ENCODE results near the gene COMMD6.

The COMMD6 gene

GRCh38 chr13:75533861-75534260 lies 3.8 kb downstream of the COMMD6 start:
- Histone ChIP-seq H3K9me2 (replicated peaks; ENCODE audit: insufficient read depth, low read length) (no peaks in the 10 kb centered on the region), H3K9ac (ENCODE audit: low read length) (no peak overlapping the region), H4K20me1 (ENCODE audit: insufficient read depth, low read length) (no peaks in the 10 kb centered on the region), H2AFZ (ENCODE audit: low read length) (no peak overlapping the region), H3K27me3 (replicated peaks; ENCODE audit: insufficient read depth, low read length) (no peaks in the 10 kb centered on the region), H3F3A (ENCODE audit: insufficient read depth, low read length) (no peaks in the 10 kb centered on the region), H3K79me2 (ENCODE audit: low read length) (peaks cover 15% of the 10 kb centered on the region), H3K27ac (ENCODE audit: low read length) (no peak overlapping the region), H3K4me1 (ENCODE audit: low read length) (0 out of 2 replicates have a peak, but pooled peaks cover 11% of the 10 kb centered on the region), H3K4me3 (ENCODE audit: low read length) (no peak overlapping the region), H3K9me3 (replicated peaks; ENCODE audit: insufficient read depth, low read length) (no peaks in the 10 kb centered on the region), H3K36me3 (replicated peaks; ENCODE audit: insufficient read depth, low read length) (no peaks in the 10 kb centered on the region), H3K4me2 (ENCODE audit: low read depth, low read length) (no peak overlapping the region)
- TF ChIP-seq CTCF (IDR thresholded peaks at IDR 0.05; ENCODE audit: low read length) (no peak), EZH2phosphoT487 (IDR thresholded peaks at IDR 0.05; ENCODE audit: low read length) (no peak), EZH2 (optimal IDR thresholded peaks at IDR 0.05; ENCODE audit: low read depth, low read length) (no peak)
- no peak for DNase-seq

- Histone ChIP-seq H3K27ac (ENCODE audit: low read length) (no peak overlapping the region), H3K4me1 (ENCODE audit: low read length) (no peaks in the 10 kb centered on the region), H3K9me2 (replicated peaks; ENCODE audit: insufficient read depth, low read length) (no peaks in the 10 kb centered on the region), H3K4me3 (ENCODE audit: low read length) (no peak overlapping the region), H3K9ac (ENCODE audit: low read length) (no peak overlapping the region), H3K36me3 (replicated peaks; ENCODE audit: insufficient read depth, low read length) (no peaks in the 10 kb centered on the region), H3K27me3 (replicated peaks; ENCODE audit: insufficient read depth, low read length) (no peaks in the 10 kb centered on the region), H3F3A (ENCODE audit: insufficient read depth, low read length) (no peaks in the 10 kb centered on the region), H4K20me1 (ENCODE audit: insufficient read depth, low read length) (no peaks in the 10 kb centered on the region), H3K79me2 (ENCODE audit: low read length) (no peaks in the 10 kb centered on the region), H3K4me2 (ENCODE audit: low read depth, low read length) (no peak overlapping the region), H3K9me3 (replicated peaks; ENCODE audit: insufficient read depth, low read length) (no peaks in the 10 kb centered on the region), H2AFZ (ENCODE audit: low read length) (no peak overlapping the region)
- no peak for TF ChIP-seq EZH2phosphoT487 (IDR thresholded peaks at IDR 0.05; ENCODE audit: low read length)
- DNase-seq, result no peak
Observed at GRCh38 chr13:75530549-75530961, 7.1 kb downstream of the COMMD6 start.

GRCh38 chr13:75521956-75522355 lies 15.7 kb downstream of the COMMD6 start:
- H3K27ac ChIP-seq (ENCODE audit: low read length), result no peak overlapping the region
- H3K9me3 ChIP-seq (replicated peaks; ENCODE audit: insufficient read depth, low read length), result no peaks in the 10 kb centered on the region
- no peak overlapping the region for H2AFZ ChIP-seq (ENCODE audit: low read length)
- H3K4me2 ChIP-seq (ENCODE audit: low read depth, low read length), result no peak overlapping the region
- no peak overlapping the region for H3K9ac ChIP-seq (ENCODE audit: low read length)
- no peaks in the 10 kb centered on the region for H3K27me3 ChIP-seq (replicated peaks; ENCODE audit: insufficient read depth, low read length)
- H4K20me1 ChIP-seq (ENCODE audit: insufficient read depth, low read length), result no peaks in the 10 kb centered on the region
- TF ChIP-seq EZH2phosphoT487 (IDR thresholded peaks at IDR 0.05; ENCODE audit: low read length) (no peak), EZH2 (optimal IDR thresholded peaks at IDR 0.05; ENCODE audit: low read depth, low read length) (no peak), CTCF (IDR thresholded peaks at IDR 0.05; ENCODE audit: low read length) (no peak)
- no peaks in the 10 kb centered on the region for H3K79me2 ChIP-seq (ENCODE audit: low read length)
- H3F3A ChIP-seq (ENCODE audit: insufficient read depth, low read length), result no peaks in the 10 kb centered on the region
- H3K9me2 ChIP-seq (replicated peaks; ENCODE audit: insufficient read depth, low read length), result no peaks in the 10 kb centered on the region
- H3K4me1 ChIP-seq (ENCODE audit: low read length), result no peaks in the 10 kb centered on the region
- no peak overlapping the region for H3K4me3 ChIP-seq (ENCODE audit: low read length)
- H3K36me3 ChIP-seq (replicated peaks; ENCODE audit: insufficient read depth, low read length), result no peaks in the 10 kb centered on the region
- no peak for DNase-seq

- Histone ChIP-seq H3K9me2 (replicated peaks; ENCODE audit: insufficient read depth, low read length) (no peaks in the 10 kb centered on the region), H3K79me2 (ENCODE audit: low read length) (no peaks in the 10 kb centered on the region), H3K27me3 (replicated peaks; ENCODE audit: insufficient read depth, low read length) (no peaks in the 10 kb centered on the region; the same call in 1 of the 2 replicates), H4K20me1 (ENCODE audit: insufficient read depth, low read length) (no peaks in the 10 kb centered on the region), H3K9me3 (replicated peaks; ENCODE audit: insufficient read depth, low read length) (no peaks in the 10 kb centered on the region), H3F3A (ENCODE audit: insufficient read depth, low read length) (no peaks in the 10 kb centered on the region), H2AFZ (ENCODE audit: low read length) (no peak overlapping the region), H3K4me3 (ENCODE audit: low read length) (no peak overlapping the region), H3K9ac (ENCODE audit: low read length) (no peak overlapping the region), H3K4me2 (ENCODE audit: low read depth, low read length) (no peak overlapping the region), H3K27ac (ENCODE audit: low read length) (no peak overlapping the region), H3K36me3 (replicated peaks; ENCODE audit: insufficient read depth, low read length) (no peaks in the 10 kb centered on the region), H3K4me1 (ENCODE audit: low read length) (no peaks in the 10 kb centered on the region)
- no peak for DNase-seq
- no peak for TF ChIP-seq CTCF (IDR thresholded peaks at IDR 0.05; ENCODE audit: low read length)
- no peak for TF ChIP-seq EZH2 (optimal IDR thresholded peaks at IDR 0.05; ENCODE audit: low read depth, low read length)
- TF ChIP-seq EZH2phosphoT487 (IDR thresholded peaks at IDR 0.05; ENCODE audit: low read length), result no peak
Observed at GRCh38 chr13:75518439-75519088, 19.1 kb downstream of the COMMD6 start.

All from MM.1S (cell line).